GM23338 (cell line): Measurements from ENCODE around the gene KRTAP9-2.

ENCODE experiments used
- EZH2 ChIP-seq: fragments of 200-600 bp; sonication (generic); IDR thresholded peaks from one replicate; pipeline ENCODE4 v1.8.0; 2017; ENCODE audit warnings: antibody characterized with exemption, mild to moderate bottlenecking, low read depth; ENCODE audit not compliant: unreplicated experiment
- JUNB ChIP-seq: IDR thresholded peaks from one replicate; pipeline ENCODE4 v1.6.1; 2016; ENCODE audit warnings: antibody characterized with exemption; ENCODE audit not compliant: unreplicated experiment
- POLR2AphosphoS5 ChIP-seq: IDR thresholded peaks from 2 replicates; pipeline ENCODE4 v1.6.1; 2016; ENCODE audit warnings: antibody characterized with exemption, low read depth
- ZNF114 ChIP-seq: fragments of 250-450 bp; sonication (Bioruptor Pico); IDR thresholded peaks from 2 replicates; pipeline ENCODE4 v1.5.0; 2020; ENCODE audit warnings: mild to moderate bottlenecking, moderate library complexity
- TF ChIP-seq, protein P1 (sequence below): IDR thresholded peaks from one replicate; pipeline ENCODE4 v1.6.1; 2018; ENCODE audit warnings: antibody characterized with exemption; ENCODE audit not compliant: unreplicated experiment
- TF ChIP-seq, protein P2 (sequence below), 2 experiments: fragments of 200-600 bp in 1 of 2; sonication (generic) in 1 of 2; conservative IDR thresholded peaks; 2 replicates each; pipeline versions ENCODE4 v1.5.1 to v1.6.1; 2016 to 2017; ENCODE audit warnings: antibody characterized with exemption in 2 of 2, low read depth in 2 of 2, mild to moderate bottlenecking in 2 of 2, moderate library complexity in 1 of 2
- TF ChIP-seq, protein P3 (sequence below): IDR thresholded peaks from 2 replicates; pipeline ENCODE4 v1.6.1; 2016; ENCODE audit warnings: antibody characterized with exemption

DNA sequence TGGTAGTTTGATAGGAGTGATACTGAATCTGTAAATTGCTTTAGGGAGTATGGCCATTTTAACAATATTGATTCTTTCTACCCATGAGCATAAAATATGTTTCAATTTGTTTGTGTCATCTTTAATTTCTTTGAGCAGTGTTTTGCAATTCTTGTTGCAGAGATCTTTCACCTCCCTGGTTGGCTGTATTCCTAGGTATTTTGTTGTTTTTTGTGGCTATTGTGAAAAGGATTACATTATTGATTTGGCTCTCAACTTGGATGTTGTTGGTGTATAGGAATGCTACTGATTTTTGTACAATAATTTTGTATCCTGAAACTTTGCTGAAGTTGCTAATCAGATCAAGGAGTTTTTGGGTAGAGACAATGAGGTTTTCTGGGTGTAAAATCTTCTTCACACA is 32.0 kb downstream of the KRTAP9-2 start:
- TF ChIP-seq POLR2AphosphoS5 (no peak), JUNB (no peak), EZH2 (no peak), ZNF114 (CRISPR knock-in tag) (no peak)
- TF ChIP-seq, protein P1, sequence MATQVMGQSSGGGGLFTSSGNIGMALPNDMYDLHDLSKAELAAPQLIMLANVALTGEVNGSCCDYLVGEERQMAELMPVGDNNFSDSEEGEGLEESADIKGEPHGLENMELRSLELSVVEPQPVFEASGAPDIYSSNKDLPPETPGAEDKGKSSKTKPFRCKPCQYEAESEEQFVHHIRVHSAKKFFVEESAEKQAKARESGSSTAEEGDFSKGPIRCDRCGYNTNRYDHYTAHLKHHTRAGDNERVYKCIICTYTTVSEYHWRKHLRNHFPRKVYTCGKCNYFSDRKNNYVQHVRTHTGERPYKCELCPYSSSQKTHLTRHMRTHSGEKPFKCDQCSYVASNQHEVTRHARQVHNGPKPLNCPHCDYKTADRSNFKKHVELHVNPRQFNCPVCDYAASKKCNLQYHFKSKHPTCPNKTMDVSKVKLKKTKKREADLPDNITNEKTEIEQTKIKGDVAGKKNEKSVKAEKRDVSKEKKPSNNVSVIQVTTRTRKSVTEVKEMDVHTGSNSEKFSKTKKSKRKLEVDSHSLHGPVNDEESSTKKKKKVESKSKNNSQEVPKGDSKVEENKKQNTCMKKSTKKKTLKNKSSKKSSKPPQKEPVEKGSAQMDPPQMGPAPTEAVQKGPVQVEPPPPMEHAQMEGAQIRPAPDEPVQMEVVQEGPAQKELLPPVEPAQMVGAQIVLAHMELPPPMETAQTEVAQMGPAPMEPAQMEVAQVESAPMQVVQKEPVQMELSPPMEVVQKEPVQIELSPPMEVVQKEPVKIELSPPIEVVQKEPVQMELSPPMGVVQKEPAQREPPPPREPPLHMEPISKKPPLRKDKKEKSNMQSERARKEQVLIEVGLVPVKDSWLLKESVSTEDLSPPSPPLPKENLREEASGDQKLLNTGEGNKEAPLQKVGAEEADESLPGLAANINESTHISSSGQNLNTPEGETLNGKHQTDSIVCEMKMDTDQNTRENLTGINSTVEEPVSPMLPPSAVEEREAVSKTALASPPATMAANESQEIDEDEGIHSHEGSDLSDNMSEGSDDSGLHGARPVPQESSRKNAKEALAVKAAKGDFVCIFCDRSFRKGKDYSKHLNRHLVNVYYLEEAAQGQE: no peak
- TF ChIP-seq, protein P2, sequence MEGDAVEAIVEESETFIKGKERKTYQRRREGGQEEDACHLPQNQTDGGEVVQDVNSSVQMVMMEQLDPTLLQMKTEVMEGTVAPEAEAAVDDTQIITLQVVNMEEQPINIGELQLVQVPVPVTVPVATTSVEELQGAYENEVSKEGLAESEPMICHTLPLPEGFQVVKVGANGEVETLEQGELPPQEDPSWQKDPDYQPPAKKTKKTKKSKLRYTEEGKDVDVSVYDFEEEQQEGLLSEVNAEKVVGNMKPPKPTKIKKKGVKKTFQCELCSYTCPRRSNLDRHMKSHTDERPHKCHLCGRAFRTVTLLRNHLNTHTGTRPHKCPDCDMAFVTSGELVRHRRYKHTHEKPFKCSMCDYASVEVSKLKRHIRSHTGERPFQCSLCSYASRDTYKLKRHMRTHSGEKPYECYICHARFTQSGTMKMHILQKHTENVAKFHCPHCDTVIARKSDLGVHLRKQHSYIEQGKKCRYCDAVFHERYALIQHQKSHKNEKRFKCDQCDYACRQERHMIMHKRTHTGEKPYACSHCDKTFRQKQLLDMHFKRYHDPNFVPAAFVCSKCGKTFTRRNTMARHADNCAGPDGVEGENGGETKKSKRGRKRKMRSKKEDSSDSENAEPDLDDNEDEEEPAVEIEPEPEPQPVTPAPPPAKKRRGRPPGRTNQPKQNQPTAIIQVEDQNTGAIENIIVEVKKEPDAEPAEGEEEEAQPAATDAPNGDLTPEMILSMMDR (conservative IDR thresholded peaks at IDR 0.05; ENCODE audit: low read depth in 2 of 2): no peak
- TF ChIP-seq, protein P3, sequence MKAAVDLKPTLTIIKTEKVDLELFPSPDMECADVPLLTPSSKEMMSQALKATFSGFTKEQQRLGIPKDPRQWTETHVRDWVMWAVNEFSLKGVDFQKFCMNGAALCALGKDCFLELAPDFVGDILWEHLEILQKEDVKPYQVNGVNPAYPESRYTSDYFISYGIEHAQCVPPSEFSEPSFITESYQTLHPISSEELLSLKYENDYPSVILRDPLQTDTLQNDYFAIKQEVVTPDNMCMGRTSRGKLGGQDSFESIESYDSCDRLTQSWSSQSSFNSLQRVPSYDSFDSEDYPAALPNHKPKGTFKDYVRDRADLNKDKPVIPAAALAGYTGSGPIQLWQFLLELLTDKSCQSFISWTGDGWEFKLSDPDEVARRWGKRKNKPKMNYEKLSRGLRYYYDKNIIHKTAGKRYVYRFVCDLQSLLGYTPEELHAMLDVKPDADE: no peak
